H9 (cell line): Measurements from ENCODE around the gene NOTUM. TPM values are rescaled to one million over a fixed set of nuclear protein-coding genes. Genes with fewer than 3 reads are reported as not detected.

ENCODE experiments used
- DNase-seq: peaks from one replicate; pipeline ENCODE4 v3.0.0-alpha.2; 2017
- H2AFZ ChIP-seq: one replicate; pipeline ENCODE4 v1.6.1; 2013; ENCODE audit warnings: mild to moderate bottlenecking, low read length, control low read depth, moderate library complexity
- H2AK5ac ChIP-seq: 2 replicates; pipeline ENCODE4 v1.6.1; 2013; ENCODE audit warnings: low read length, control low read depth, mixed read lengths; ENCODE audit not compliant: insufficient read length
- H2BK120ac ChIP-seq: one replicate; pipeline ENCODE4 v1.6.1; 2013; ENCODE audit warnings: low read depth, mild to moderate bottlenecking, low read length, control low read depth, inconsistent platforms; ENCODE audit not compliant: poor library complexity, severe bottlenecking
- H2BK12ac ChIP-seq: 2 replicates; pipeline ENCODE4 v1.6.1; 2013; ENCODE audit warnings: low read length, control low read depth, mixed read lengths, low read depth; ENCODE audit not compliant: insufficient read length
- H2BK15ac ChIP-seq: 2 replicates; pipeline ENCODE4 v1.6.1; 2013; ENCODE audit warnings: low read depth, low read length, control low read depth
- H2BK20ac ChIP-seq: one replicate; pipeline ENCODE4 v1.6.1; 2013; ENCODE audit warnings: low read depth, mild to moderate bottlenecking, low read length, control low read depth, inconsistent platforms; ENCODE audit not compliant: poor library complexity, severe bottlenecking
- H2BK5ac ChIP-seq: 2 replicates; pipeline ENCODE4 v1.6.1; 2013; ENCODE audit warnings: low read length, control low read depth, mixed read lengths; ENCODE audit not compliant: insufficient read length
- H3K14ac ChIP-seq: 2 replicates; pipeline ENCODE4 v1.6.1; 2013; ENCODE audit warnings: low read length, control low read depth; ENCODE audit not compliant: insufficient read depth
- H3K18ac ChIP-seq: 2 replicates; pipeline ENCODE4 v1.6.1; 2013; ENCODE audit warnings: low read depth, mild to moderate bottlenecking, mixed read lengths, low read length, control low read depth; ENCODE audit not compliant: insufficient read length
- H3K23ac ChIP-seq: 2 replicates; pipeline ENCODE4 v1.6.1; 2013; ENCODE audit warnings: low read length, control low read depth, mixed read lengths, low read depth; ENCODE audit not compliant: insufficient read length
- H3K23me2 ChIP-seq: 2 replicates; pipeline ENCODE4 v1.6.1; 2013; ENCODE audit warnings: low read depth, mild to moderate bottlenecking, mixed read lengths, low read length, control low read depth; ENCODE audit not compliant: insufficient read length, poor library complexity, severe bottlenecking
- H3K27ac ChIP-seq: 2 replicates; pipeline ENCODE4 v1.5.1; 2013; ENCODE audit warnings: low read length, control low read depth, mixed read lengths, low read depth; ENCODE audit not compliant: insufficient read length
- H3K27me3 ChIP-seq: 2 replicates; pipeline ENCODE4 v1.6.1; 2013; ENCODE audit warnings: low read length, control low read depth, inconsistent platforms; ENCODE audit not compliant: insufficient read depth
- H3K4ac ChIP-seq: 2 replicates; pipeline ENCODE4 v1.6.1; 2013; ENCODE audit warnings: low read depth, mild to moderate bottlenecking, control low read depth, inconsistent platforms, low read length, moderate library complexity
- H3K4me1 ChIP-seq: 2 replicates; pipeline ENCODE4 v1.6.1; 2013; ENCODE audit warnings: low read length, control low read depth, inconsistent platforms; ENCODE audit not compliant: insufficient read depth
- H3K4me2 ChIP-seq: 2 replicates; pipeline ENCODE4 v1.6.1; 2013; ENCODE audit warnings: low read length, control low read depth, mixed read lengths; ENCODE audit not compliant: insufficient read length, insufficient read depth
- H3K56ac ChIP-seq: 2 replicates; pipeline ENCODE4 v1.6.1; 2013; ENCODE audit warnings: low read depth, mild to moderate bottlenecking, mixed read lengths, low read length, control low read depth; ENCODE audit not compliant: insufficient read length
- H3K79me1 ChIP-seq: 2 replicates; pipeline ENCODE4 v1.6.1; 2013; ENCODE audit warnings: low read depth, mild to moderate bottlenecking, moderate library complexity, low read length, control low read depth, inconsistent platforms; ENCODE audit not compliant: insufficient read depth, poor library complexity, severe bottlenecking
- H3K79me2 ChIP-seq: 2 replicates; pipeline ENCODE4 v1.6.1; 2013; ENCODE audit warnings: low read length, control low read depth, inconsistent platforms; ENCODE audit not compliant: insufficient read depth
- H3K9ac ChIP-seq: 2 replicates; pipeline ENCODE4 v1.6.1; 2013; ENCODE audit warnings: low read length, control low read depth, mixed read lengths; ENCODE audit not compliant: insufficient read length; ENCODE audit errors: extremely low read depth
- H3K9me3 ChIP-seq: one replicate; pipeline ENCODE4 v1.6.1; 2013; ENCODE audit warnings: low read depth, low read length, inconsistent platforms; ENCODE audit not compliant: control insufficient read depth
- H3T11ph ChIP-seq: one replicate; pipeline ENCODE4 v1.6.1; 2013; ENCODE audit warnings: mild to moderate bottlenecking, low read length, control low read depth, inconsistent platforms
- H4K20me1 ChIP-seq: one replicate; pipeline ENCODE4 v1.6.1; 2013; ENCODE audit not compliant: control insufficient read depth, insufficient read length, insufficient read depth
- H4K5ac ChIP-seq: 2 replicates; pipeline ENCODE4 v1.6.1; 2013; ENCODE audit warnings: low read depth, mild to moderate bottlenecking, mixed read lengths, low read length, control low read depth; ENCODE audit not compliant: insufficient read length
- H4K8ac ChIP-seq: replicated peaks from 2 replicates; pipeline ENCODE4 v1.6.1; 2013; ENCODE audit warnings: low read length, control low read depth, mixed read lengths, low read depth; ENCODE audit not compliant: insufficient read length
- H4K91ac ChIP-seq: 2 replicates; pipeline ENCODE4 v1.6.1; 2013; ENCODE audit warnings: low read depth, mild to moderate bottlenecking, moderate library complexity, mixed read lengths, low read length, control low read depth; ENCODE audit not compliant: insufficient read length
- H3K27ac Mint-ChIP-seq, 3 experiments: 2 replicates in 2 of 3; 3 replicates in 1 of 3; pipeline ENCODE4 v1.8.0; 2020 to 2021; ENCODE audit warnings: mixed read lengths in 3 of 3, mild to moderate bottlenecking in 1 of 3, moderate library complexity in 1 of 3
- H3K27me3 Mint-ChIP-seq: 2 replicates; pipeline ENCODE4 v1.8.0; 2021; ENCODE audit warnings: low read depth, mild to moderate bottlenecking, moderate library complexity, mixed read lengths
- H3K36me3 Mint-ChIP-seq, 3 experiments: 2 replicates in 2 of 3; 3 replicates in 1 of 3; pipeline ENCODE4 v1.8.0; 2020 to 2021; ENCODE audit warnings: low read depth in 3 of 3, mixed read lengths in 3 of 3; ENCODE audit not compliant: insufficient read depth in 1 of 3
- H3K4me1 Mint-ChIP-seq, 2 experiments: 2 replicates each; pipeline ENCODE4 v1.8.0; 2020; ENCODE audit warnings: mixed read lengths in 2 of 2
- H3K4me3 Mint-ChIP-seq, 2 experiments: 2 replicates in 1 of 2; 3 replicates in 1 of 2; pipeline ENCODE4 v1.8.0; 2020 to 2021; ENCODE audit warnings: mild to moderate bottlenecking in 2 of 2, mixed read lengths in 2 of 2, moderate library complexity in 1 of 2
- H3K9me3 Mint-ChIP-seq, 2 experiments: 2 replicates in 1 of 2; 3 replicates in 1 of 2; pipeline ENCODE4 v1.8.0; 2020; ENCODE audit warnings: mild to moderate bottlenecking in 2 of 2, mixed read lengths in 2 of 2, moderate library complexity in 1 of 2
- WGBS: extraction: QIAGEN DNeasy Blood & Tissue Kit; methylation state at CpG from one replicate; pipeline ENCODE4 v1.1.7; 2013; ENCODE audit warnings: missing lambda C conversion rate, low lambda C conversion rate, mixed read lengths; ENCODE audit not compliant: insufficient read length; ENCODE audit errors: extremely low coverage; 5-methylcytosine and 5-hydroxymethylcytosine counted together
- total RNA-seq: library from RNA; stranded (reverse); gene quantifications from 2 replicates; pipeline ENCODE4 v1.2.1, GENCODE V29; 2021
- TF ChIP-seq, protein P1 (sequence below): fragments of 200-600 bp; sonication (generic); conservative IDR thresholded peaks from 3 replicates; pipeline ENCODE4 v1.8.0; 2021; ENCODE audit warnings: antibody characterized with exemption, mild to moderate bottlenecking

The NOTUM gene
- total RNA-seq, 1 experiment from 2014 or later, result 2.1 TPM

GRCh38 chr17:81978524-81979298, 17.7 kb upstream of the NOTUM start:
- no peak for DNase-seq
- H3K4me1 Mint-ChIP-seq, result peaks cover 9 to 16% of the 10 kb centered on the region in 2 experiments; a peak in 3 of 4 replicates
- no peak overlapping the region for H3K14ac ChIP-seq
- H3K79me2 ChIP-seq, result no peaks in the 10 kb centered on the region
- no peak overlapping the region for H4K8ac ChIP-seq
- peaks cover 9 to 10% of the 10 kb centered on the region in 2 experiments for H3K9me3 Mint-ChIP-seq
- no peak overlapping the region for H2AK5ac ChIP-seq
- H3K9me3 ChIP-seq, result no peaks in the 10 kb centered on the region
- H3K36me3 Mint-ChIP-seq, result peaks cover 2 to 29% (median 26%) of the 10 kb centered on the region in 3 experiments
- H3K27me3 Mint-ChIP-seq, result peaks cover 34% of the 10 kb centered on the region
- no peaks in the 10 kb centered on the region for H4K20me1 ChIP-seq
- no peak overlapping the region for H2BK20ac ChIP-seq
- no peak overlapping the region for H2AFZ ChIP-seq
- peaks cover 12% of the 10 kb centered on the region for H3K23me2 ChIP-seq
- TF ChIP-seq, protein P1, sequence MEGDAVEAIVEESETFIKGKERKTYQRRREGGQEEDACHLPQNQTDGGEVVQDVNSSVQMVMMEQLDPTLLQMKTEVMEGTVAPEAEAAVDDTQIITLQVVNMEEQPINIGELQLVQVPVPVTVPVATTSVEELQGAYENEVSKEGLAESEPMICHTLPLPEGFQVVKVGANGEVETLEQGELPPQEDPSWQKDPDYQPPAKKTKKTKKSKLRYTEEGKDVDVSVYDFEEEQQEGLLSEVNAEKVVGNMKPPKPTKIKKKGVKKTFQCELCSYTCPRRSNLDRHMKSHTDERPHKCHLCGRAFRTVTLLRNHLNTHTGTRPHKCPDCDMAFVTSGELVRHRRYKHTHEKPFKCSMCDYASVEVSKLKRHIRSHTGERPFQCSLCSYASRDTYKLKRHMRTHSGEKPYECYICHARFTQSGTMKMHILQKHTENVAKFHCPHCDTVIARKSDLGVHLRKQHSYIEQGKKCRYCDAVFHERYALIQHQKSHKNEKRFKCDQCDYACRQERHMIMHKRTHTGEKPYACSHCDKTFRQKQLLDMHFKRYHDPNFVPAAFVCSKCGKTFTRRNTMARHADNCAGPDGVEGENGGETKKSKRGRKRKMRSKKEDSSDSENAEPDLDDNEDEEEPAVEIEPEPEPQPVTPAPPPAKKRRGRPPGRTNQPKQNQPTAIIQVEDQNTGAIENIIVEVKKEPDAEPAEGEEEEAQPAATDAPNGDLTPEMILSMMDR, result no peak
- no peak overlapping the region for H4K5ac ChIP-seq
- no CpG with 5 or more reads among the region's 27 CpGs for WGBS
- peak overlapping the region; percentile 69 for H3K4me2 ChIP-seq
- no peak overlapping the region for H2BK15ac ChIP-seq
- no peak overlapping the region for H2BK120ac ChIP-seq
- H3K9ac ChIP-seq, result no peak overlapping the region
- H4K91ac ChIP-seq, result no peak overlapping the region
- no peak overlapping the region for H2BK5ac ChIP-seq
- peak overlapping the region; percentile 75 to 85 for H3K4me3 Mint-ChIP-seq
- peaks cover 3% of the 10 kb centered on the region for H3K27me3 ChIP-seq
- H3K23ac ChIP-seq, result no peak overlapping the region
- no peak overlapping the region; a peak in 1 of 7 replicates for H3K27ac Mint-ChIP-seq
- H3K79me1 ChIP-seq, result no peaks in the 10 kb centered on the region
- H3K4me1 ChIP-seq, result no peaks in the 10 kb centered on the region
- no peak overlapping the region for H2BK12ac ChIP-seq
- no peak overlapping the region for H3T11ph ChIP-seq
- no peak overlapping the region for H3K4ac ChIP-seq
- H3K56ac ChIP-seq, result no peak overlapping the region
- no peak overlapping the region for H3K18ac ChIP-seq
- H3K27ac ChIP-seq, result no peak overlapping the region
